Neural progenitor cell (in vitro differentiated cells): Measurements from ENCODE around the gene MAGI1.

Source experiments
- CTCF ChIP-seq: fragments of 200-600 bp; sonication (generic); IDR thresholded peaks from 2 replicates; pipeline ENCODE4 v1.5.1; 2017; ENCODE audit warnings: antibody characterized with exemption, mild to moderate bottlenecking
- EZH2 ChIP-seq: fragments of 200-600 bp; sonication (generic); IDR thresholded peaks from 2 replicates; pipeline ENCODE4 v1.6.1; 2017; ENCODE audit warnings: antibody characterized with exemption, mild to moderate bottlenecking, moderate library complexity
- EZH2phosphoT487 ChIP-seq: fragments of 200-600 bp; sonication (generic); IDR thresholded peaks from 2 replicates; pipeline ENCODE4 v1.6.1; 2017; ENCODE audit warnings: antibody characterized with exemption

- no peak for TF ChIP-seq CTCF
- no peak for TF ChIP-seq EZH2
- no peak for TF ChIP-seq EZH2phosphoT487
Measured at GRCh38 chr3:65974509-65974908, 64.2 kb downstream of the MAGI1 start.
